Motor neuron (in vitro differentiated cells): ENCODE results near the gene APCDD1. TPM values are rescaled to one million over a fixed set of nuclear protein-coding genes. Genes with fewer than 3 reads are reported as not detected.
A peak's percentile ranks its signal among the peaks of the same experiment; 100 is the strongest.
"Not testable (repeated sequence)": the region's sequence is repeated elsewhere in the genome, so short reads cannot be mapped to it uniquely, and the experiment has no call there.

Experiments used
- ATAC-seq, 8 experiments: fragments of 200-7000 bp; cut with Tn5 transposase; replicated peaks in 6 of 8; 2 replicates each; pipeline ENCODE4 v1.8.0; 2021; ENCODE audit warnings: mild to moderate bottlenecking in 8 of 8, moderate library complexity in 8 of 8
- H3K27ac ChIP-seq, 2 donors: fragments of 250-450 bp; sonication (Bioruptor Pico); 2 replicates each; pipeline ENCODE4 v1.9.0; 2021; ENCODE audit warnings: antibody characterized with exemption in 2 of 2, mild to moderate bottlenecking in 2 of 2, moderate library complexity in 1 of 2
- H3K4me1 ChIP-seq, 2 donors: fragments of 250-450 bp; sonication (Bioruptor Pico); replicated peaks in 1 of 2; 2 replicates each; pipeline ENCODE4 v1.6.1; 2021; ENCODE audit warnings: antibody characterized with exemption in 2 of 2, mild to moderate bottlenecking in 2 of 2, moderate library complexity in 1 of 2
- H3K4me3 ChIP-seq, 5 donors: fragments of 250-450 bp; sonication (Bioruptor Pico); 2 replicates each; pipeline ENCODE4 v1.9.0; 2021; ENCODE audit warnings: antibody characterized with exemption in 5 of 5, mild to moderate bottlenecking in 5 of 5, moderate library complexity in 4 of 5
- WGBS, 10 experiments: fragments of 450-650 bp; shearing (Covaris generic); methylation state at CpG; one replicate each; pipeline ENCODE4 v1.0.0; 2022; 5-methylcytosine and 5-hydroxymethylcytosine counted together
- in situ Hi-C, 9 experiments: fragments of 400-800 bp; cut with MboI; loops; one replicate each; pipeline ENCODE4 v1.15.0; 2021; ENCODE audit warnings: low sequenced_read_pairs in 9 of 9, low pct_unique_long_range_greater_than_20kb in 2 of 9; ENCODE audit not compliant: unreplicated experiment in 9 of 9
- total RNA-seq, 8 experiments: library from RNA; unstranded; fragments of 300-600 nt; gene quantifications; 2 replicates each; pipeline versions ENCODE4 v1.2.3 to v1.2.4, GENCODE V29; 2022

Gene APCDD1
- total RNA-seq, 8 experiments from 2014 or later, result 5.5 to 304 (median 25.6) TPM

DNA sequence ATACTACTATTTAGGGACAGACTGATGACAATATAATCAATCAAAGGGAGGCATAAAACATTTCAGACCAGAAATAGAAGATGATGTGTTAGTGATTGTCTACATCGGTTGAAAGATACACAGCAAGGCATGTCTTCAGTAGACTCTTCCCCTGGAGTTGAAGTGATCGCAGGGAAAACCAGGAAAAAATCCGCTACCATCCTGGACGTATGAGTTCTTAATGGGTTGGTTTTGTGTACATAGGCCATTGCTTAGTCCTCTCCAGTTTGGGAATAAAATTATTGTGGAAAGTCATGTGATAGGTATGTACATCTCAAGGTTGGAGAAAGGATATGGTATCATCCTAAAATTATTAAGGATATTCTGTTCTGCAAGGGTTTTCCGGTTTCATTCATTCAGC, 4.3 kb downstream of the APCDD1 start:
- H3K27ac ChIP-seq, result no peak overlapping the region
- WGBS, 10 experiments, result 40 to 100% (median 92%) methylated on average over 1 to 5 of the region's 5 CpGs; no CpG with 5 or more reads in 1 of the 10 experiments
- no peak overlapping the region for H3K4me3 ChIP-seq
- in situ Hi-C loops, result no loop called here
- peaks cover 17 to 26% of the 10 kb centered on the region in 2 donors for H3K4me1 ChIP-seq
- no peak for ATAC-seq

DNA sequence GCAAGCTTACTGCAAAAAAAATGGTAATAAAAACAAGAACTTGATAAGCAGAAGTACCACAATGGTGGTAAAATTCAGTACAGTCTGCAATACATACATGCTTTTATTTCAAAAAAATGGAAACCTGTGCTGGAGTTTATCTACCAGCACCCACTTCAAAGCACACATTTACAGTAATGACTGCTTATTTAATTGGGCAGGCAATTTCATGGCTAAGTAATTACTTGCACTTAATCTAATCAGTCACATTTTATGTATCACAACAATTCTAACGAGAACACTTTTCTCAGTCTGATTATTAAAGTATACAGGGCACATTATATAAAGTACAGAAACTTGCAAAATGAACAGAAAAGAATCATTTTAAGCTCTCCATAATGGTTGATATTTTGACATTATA, 5.2 kb downstream of the APCDD1 start:
- in situ Hi-C loops, result no loop called here
- Histone ChIP-seq H3K4me3 (no peak overlapping the region), H3K4me1 (peaks cover 22 to 30% of the 10 kb centered on the region in 2 donors), H3K27ac (no peak overlapping the region)
- no peak for ATAC-seq
- WGBS, 10 experiments, result 0 to 67% (median 16%) methylated on average over 1 of the region's 1 CpG; no CpG with 5 or more reads in 2 of the 10 experiments

DNA sequence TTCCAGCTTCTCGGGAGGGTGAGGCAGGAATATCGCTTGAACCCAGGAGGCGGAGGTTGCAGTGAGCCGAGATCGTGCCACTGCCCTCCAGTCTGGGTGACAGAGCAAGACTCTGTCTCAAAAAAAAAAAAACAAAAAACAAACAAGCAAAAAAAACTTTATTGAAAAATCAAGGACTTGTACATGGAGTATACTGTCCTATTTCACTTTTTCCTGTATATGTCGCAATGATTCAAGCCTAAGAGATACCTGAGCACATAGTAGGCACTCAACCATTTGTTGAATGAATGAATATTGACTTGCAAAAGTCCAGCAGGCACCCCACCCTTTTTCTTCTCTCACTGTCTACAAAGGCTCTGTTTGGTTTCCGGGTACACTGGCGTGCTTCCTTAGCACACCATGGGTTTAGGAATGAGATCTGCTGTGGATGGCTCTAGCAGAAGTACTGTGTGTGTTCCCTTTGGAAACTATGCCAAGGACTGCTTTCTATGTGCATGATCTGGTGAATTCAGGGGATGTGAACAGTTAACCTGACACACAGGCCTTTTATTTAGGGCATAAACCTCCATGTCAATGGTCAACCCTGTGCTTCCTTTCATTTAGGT, 6.1 kb downstream of the APCDD1 start:
- in situ Hi-C loops, result no loop called here
- Histone ChIP-seq H3K4me1 (peaks cover 31 to 39% of the 10 kb centered on the region in 2 donors), H3K27ac (no peak overlapping the region), H3K4me3 (no peak overlapping the region)
- WGBS, 10 experiments, result 52 to 100% (median 97%) methylated on average over 2 to 8 of the region's 8 CpGs; no CpG with 5 or more reads in 1 of the 10 experiments
- peak in 1 of 8 experiments; percentile 32 for ATAC-seq

DNA sequence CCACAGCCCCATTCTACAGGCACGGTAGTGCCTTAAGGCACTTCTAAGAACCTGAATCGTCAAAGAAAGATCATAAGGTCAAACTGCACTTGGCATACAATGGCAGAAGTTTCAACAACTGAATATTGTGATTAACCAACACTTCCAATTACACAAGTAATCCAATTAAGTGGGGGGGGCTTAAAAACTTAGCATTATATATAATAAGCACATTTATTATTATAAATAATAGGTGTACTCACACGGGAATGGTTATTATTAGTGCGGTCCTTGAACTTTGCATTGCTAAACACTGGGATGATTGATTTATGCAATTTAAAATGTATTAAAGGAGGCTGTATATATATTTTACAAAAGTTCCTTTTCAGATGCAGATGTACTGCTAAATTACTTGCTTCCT, 7.6 kb downstream of the APCDD1 start:
- in situ Hi-C loops, result no loop called here
- peaks cover 30 to 41% of the 10 kb centered on the region in 2 donors for H3K4me1 ChIP-seq
- H3K4me3 ChIP-seq, result no peak overlapping the region
- no peak for ATAC-seq
- no peak overlapping the region for H3K27ac ChIP-seq
- 11 to 100% (median 77%) methylated on average over 1 to 4 of the region's 4 CpGs; no CpG with 5 or more reads in 1 of the 10 experiments for WGBS, 10 experiments

DNA sequence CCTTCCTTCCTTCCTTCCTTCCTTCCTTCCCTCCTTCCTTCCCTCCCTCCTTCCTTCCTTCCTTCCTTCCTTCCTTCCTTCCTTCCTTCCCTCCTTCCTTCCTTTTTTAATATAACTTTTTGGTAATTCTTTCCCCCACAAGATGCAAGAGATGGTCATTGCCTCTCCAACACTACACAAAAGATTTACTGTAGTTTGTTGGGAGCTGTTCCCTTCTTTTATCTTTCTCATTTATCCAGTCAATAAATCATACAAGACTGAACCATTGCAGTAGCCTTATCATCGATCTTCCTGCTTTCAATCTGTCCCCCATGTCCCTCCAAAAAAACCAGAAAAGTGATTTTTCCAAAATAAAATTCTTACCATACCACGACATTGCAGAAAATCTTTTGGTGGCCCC, 8.2 kb downstream of the APCDD1 start:
- ATAC-seq, result no peak

DNA sequence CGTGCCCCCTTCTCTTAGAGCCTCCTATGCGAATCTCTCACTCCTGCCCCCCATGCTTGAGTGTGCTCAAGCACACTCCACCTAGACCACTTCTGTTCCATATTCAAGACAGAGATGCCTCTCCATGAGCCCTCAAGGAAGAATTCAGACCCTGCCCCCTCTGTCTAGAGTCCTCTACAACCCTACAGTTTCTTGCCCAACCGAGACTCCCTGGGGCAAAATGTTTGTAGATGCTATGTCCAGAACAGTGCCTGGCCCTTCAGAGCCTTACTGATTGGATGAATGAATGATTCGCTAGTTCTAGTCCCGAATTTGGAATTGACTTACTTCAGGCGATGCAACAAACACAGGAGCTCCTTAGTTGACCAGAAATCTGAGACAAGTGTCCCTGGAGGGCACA, 8.7 kb downstream of the APCDD1 start:
- in situ Hi-C loops, result no loop called here
- no peak overlapping the region for H3K4me3 ChIP-seq
- no peak overlapping the region for H3K27ac ChIP-seq
- ATAC-seq, result peak in 1 of 8 experiments; percentile 11
- H3K4me1 ChIP-seq, result peaks cover 27 to 33% of the 10 kb centered on the region in 2 donors
- WGBS, 10 experiments, result 55 to 100% (median 100%) methylated on average over 2 to 4 of the region's 6 CpGs; no CpG with 5 or more reads in 3 of the 10 experiments

More for the DNA sequence above, 8.2 kb downstream of the APCDD1 start:
- 0 to 100% (median 92%) methylated on average over 1 to 2 of the region's 2 CpGs; no CpG with 5 or more reads in 4 of the 10 experiments for WGBS, 10 experiments
- no peak overlapping the region for H3K4me3 ChIP-seq
- H3K27ac ChIP-seq, result no peak overlapping the region
- in situ Hi-C loops, result no loop called here
- peaks cover 27 to 35% of the 10 kb centered on the region in 2 donors for H3K4me1 ChIP-seq

DNA sequence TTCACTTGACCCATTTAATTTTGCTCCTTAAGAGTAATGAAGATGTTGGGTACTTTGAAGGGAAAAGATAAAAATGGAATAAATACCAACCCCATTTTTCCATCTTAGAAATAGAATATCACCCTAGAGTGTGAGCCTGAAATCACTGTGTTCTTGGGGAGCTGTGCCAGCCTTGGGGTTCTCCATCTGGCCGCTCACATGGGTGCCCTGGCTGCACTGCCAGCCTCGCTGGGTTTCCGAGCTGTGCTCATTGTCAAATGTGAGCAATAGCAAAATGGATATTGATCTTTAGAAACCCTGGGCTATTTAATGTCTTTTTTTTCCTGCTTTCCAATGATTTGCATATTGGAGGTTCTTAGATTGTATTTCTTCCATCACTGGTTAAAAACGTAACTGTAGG, 9.3 kb downstream of the APCDD1 start:
- H3K4me1 ChIP-seq, result peaks cover 27 to 30% of the 10 kb centered on the region in 2 donors
- in situ Hi-C loops, result no loop called here
- 33 to 100% (median 70%) methylated on average over 1 to 4 of the region's 4 CpGs; no CpG with 5 or more reads in 2 of the 10 experiments for WGBS, 10 experiments
- no peak for ATAC-seq
- no peak overlapping the region for H3K4me3 ChIP-seq
- H3K27ac ChIP-seq, result no peak overlapping the region

DNA sequence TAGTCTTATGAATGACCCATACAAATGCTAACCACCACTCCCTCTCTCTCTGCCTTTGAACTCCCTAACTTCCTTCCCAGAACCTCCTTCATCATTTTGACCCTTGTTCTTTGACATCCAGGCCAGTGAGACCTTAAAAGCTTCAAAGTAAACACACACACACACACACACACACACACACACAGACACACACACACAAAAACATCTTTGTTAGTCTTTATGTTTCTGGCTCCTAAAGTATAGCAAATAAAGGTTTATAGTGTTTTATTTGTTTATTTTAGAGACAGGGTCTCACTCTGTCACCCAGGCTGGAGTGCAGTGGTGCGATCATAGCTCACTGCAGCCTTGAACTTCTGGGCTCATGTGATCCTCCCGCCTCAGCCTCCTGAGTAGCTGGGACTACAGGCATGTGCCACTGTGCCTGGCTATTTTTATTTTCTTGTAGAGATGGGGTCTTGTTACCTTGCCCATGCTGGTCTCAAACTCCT, 9.8 kb downstream of the APCDD1 start:
- peaks cover 27 to 28% of the 10 kb centered on the region in 2 donors for H3K4me1 ChIP-seq
- WGBS, 10 experiments, result 66 to 67% methylated on average over 2 of the region's 2 CpGs; no CpG with 5 or more reads in 8 of the 10 experiments

DNA sequence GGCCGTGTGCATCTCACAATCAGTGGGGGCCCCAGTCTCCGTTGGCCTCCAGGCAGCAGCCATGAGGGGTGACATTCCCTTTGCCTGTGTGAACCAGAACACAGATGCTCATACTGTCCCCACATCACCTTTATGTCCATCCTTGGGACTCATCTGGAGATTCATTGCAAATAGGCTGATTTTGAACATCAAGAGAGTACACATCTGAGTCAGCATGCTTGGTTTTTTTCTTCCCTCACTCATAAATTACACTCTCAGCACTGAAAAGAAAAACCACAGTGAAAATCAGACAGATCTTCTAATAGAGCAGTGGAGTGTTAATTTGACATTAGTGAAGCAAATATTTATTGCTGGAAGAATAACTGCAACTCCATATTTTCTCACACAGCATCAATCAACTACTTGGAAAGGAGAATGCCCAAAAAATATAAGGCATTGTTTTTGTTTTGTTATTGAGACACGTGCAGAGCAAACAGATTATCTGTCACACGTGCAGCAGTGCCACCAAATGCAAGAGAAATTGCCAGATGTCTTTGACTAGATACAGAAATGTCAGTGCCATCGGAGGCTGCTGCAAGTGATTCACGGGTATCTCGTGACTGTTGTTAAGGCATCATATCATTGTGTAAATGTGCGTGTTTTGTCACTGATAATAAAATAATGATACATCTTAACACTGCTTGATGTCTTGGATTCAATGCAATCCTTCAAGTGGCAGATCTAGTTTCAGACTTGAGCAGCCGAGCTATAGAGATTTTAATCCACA, 10.9 kb downstream of the APCDD1 start:
- in situ Hi-C loops, result no loop called here
- no peak overlapping the region for H3K27ac ChIP-seq
- peak in 5 of 8 experiments; percentile 87 to 94 (median 93) for ATAC-seq
- H3K4me3 ChIP-seq, result no peak overlapping the region
- WGBS, 10 experiments, result 16 to 100% (median 57%) methylated on average over 1 to 9 of the region's 9 CpGs
- H3K4me1 ChIP-seq, result peaks cover 28 to 36% of the 10 kb centered on the region in 2 donors

More for the DNA sequence above, 9.8 kb downstream of the APCDD1 start:
- ATAC-seq, in situ Hi-C loops, H3K4me3 ChIP-seq, H3K27ac ChIP-seq: not testable (repeated sequence)

DNA sequence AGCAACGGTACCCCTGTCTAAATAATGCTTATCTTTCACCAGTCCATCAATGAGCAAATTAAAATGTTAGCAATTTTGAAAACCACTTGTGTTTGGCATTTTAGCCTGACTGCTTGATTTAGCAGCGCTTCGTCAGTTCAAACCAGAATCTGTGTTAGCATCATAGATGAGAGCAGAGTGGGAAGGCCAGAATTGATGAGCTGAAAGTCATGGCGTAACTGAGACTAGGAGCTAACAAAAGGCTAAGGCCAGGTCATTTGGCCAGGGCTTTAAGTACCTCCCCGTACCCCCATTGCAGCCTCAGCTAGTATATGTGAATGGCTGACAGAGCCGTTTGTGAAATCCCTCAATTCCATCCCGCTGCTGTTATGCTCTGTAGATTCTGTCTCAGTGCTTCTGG, 16.0 kb downstream of the APCDD1 start:
- 66 to 94% (median 82%) methylated on average over 1 to 7 of the region's 7 CpGs; no CpG with 5 or more reads in 1 of the 10 experiments for WGBS, 10 experiments
- ATAC-seq, result peak in 5 of 8 experiments; percentile 53 to 65 (median 62)

DNA sequence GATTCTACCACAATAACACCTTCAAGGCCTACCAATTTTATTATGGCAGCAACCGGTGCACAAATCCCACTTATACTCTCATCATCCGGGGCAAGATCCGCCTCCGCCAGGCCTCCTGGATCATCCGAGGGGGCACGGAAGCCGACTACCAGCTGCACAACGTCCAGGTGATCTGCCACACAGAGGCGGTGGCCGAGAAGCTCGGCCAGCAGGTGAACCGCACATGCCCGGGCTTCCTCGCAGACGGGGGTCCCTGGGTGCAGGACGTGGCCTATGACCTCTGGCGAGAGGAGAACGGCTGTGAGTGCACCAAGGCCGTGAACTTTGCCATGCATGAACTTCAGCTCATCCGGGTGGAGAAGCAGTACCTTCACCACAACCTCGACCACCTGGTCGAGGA, 17.1 kb downstream of the APCDD1 start:
- no peak for ATAC-seq
- WGBS, 10 experiments, result 74 to 100% (median 94%) methylated on average over 1 to 10 of the region's 22 CpGs; no CpG with 5 or more reads in 3 of the 10 experiments
- Histone ChIP-seq H3K4me3 (no peak overlapping the region), H3K4me1 (peaks cover 15 to 21% of the 10 kb centered on the region in 2 donors), H3K27ac (no peak overlapping the region)
- in situ Hi-C loops, result no loop called here

More for the DNA sequence above, 16.0 kb downstream of the APCDD1 start:
- in situ Hi-C loops, result no loop called here
- Histone ChIP-seq H3K27ac (peak overlapping the region in 1 of 2 donors; percentile 41), H3K4me3 (no peak overlapping the region), H3K4me1 (peaks cover 18 to 26% of the 10 kb centered on the region in 2 donors)

DNA sequence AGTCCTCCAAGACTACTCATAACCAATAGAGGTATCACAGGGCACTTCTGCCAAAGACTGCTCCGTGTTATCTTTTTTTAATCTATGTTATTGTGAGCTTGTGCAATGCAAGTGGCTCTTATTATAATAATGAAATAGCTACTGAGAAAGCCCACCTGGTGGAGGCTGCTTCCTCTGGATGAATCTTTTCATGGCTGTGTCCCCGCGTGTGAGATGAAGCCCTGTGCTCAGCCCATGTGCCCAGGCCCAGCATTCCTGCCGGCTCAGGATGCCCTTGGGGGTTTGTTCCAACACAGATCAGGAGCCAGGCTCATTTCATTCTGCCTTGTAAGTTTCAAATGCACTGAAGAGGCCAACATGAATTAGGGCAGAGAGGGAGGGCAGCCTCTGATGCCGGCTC, 18.7 kb downstream of the APCDD1 start:
- Histone ChIP-seq H3K27ac (no peak overlapping the region), H3K4me1 (peaks cover 19 to 34% of the 10 kb centered on the region in 2 donors), H3K4me3 (no peak overlapping the region)
- 70 to 100% (median 82%) methylated on average over 1 to 4 of the region's 5 CpGs; no CpG with 5 or more reads in 2 of the 10 experiments for WGBS, 10 experiments
- in situ Hi-C loops, result no loop called here
- ATAC-seq, result no peak

DNA sequence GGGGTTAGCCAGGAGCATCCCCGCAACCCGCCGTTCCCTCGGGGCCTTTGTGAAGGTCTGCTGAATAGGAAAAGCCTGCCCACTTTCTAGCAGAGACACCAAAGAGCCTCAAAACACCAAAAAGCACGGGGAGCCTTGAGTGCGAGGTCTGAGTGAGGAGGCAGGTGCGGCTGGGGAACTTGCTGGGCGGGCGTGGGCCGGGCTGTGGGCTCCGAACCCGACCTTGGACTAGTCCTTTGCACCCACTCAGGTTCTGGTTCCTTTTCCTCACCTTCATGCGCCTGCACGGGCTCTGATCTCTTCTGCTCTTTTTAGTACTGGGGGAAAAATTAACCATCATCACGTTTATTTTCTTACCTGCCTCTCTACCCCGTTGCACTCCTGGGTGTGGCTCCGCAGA, 19.9 kb downstream of the APCDD1 start:
- Histone ChIP-seq H3K27ac (no peak overlapping the region), H3K4me1 (peaks cover 19 to 34% of the 10 kb centered on the region in 2 donors), H3K4me3 (no peak overlapping the region)
- no peak for ATAC-seq
- WGBS, 10 experiments, result 30 to 100% (median 94%) methylated on average over 2 to 9 of the region's 17 CpGs; no CpG with 5 or more reads in 2 of the 10 experiments
- in situ Hi-C loops, result no loop called here
